ELF-1 (cell line): ENCODE results near the gene RFX2.
"Not testable (repeated sequence)": the region's sequence is repeated elsewhere in the genome, so short reads cannot be mapped to it uniquely, and the experiment has no call there.

Source experiments
- DNase-seq: peaks from one replicate; pipeline ENCODE4 v3.0.0-alpha.2; 2016; ENCODE audit warnings: low read depth, low spot score

The RFX2 gene

DNA sequence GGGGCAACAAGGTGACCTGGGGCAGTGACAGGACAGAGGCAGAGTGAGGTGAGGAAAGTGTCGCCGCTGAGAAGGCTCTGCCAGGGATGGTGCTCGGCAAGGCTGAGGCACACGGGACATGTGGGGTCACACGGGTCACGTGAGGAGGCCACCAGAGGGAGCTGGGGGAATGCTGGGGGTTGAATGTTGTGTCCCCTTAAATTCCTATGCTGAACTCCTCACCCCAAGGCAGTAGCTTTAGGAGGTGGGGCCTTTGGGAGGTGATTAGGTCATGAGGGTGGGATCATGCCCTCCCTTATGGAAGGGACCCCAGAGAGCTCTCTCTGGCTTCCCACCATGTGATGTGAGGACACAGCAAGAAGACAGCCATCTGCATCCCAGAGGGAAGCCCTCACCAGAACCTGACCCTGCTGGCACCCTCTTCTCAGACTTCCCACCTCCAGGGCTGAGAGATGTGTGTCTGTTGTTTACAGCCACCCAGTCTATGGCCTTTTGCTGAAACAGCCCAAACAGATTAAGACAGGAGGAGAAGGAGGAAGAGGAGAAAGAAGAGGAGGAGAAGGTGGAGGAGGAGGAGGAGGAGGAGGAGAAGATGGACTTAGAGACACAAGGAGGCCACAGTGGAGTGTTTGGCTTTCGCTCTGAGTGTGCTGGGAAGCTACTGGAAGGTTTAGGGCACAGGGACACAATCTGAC, 35.4 kb downstream of the RFX2 start:
- DNase-seq, result no peak

GRCh38 chr19:6073858-6074708, 36.2 kb downstream of the RFX2 start:
- DNase-seq, result no peak

DNA sequence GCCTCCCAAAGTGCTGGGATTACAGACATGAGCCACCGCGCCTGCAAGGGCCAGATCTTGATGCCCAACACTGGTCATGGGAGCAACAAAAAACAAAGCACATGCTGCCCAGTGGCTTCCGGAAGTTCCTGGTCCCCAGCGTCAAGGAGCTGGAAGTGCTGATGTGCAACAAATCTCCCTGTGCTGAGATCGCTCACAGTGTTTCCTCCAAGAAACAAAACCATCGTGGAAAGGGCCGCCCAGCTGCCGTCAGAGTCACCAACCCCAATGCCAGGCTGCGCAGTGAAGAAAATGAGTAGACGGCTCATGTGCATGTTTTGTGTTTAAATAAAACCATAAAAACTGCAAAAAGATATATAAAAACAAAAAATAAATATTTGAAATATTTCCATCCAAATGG, 37.1 kb downstream of the RFX2 start:
- DNase-seq, result not testable (repeated sequence)

- no peak for DNase-seq
These were observed 38.4 kb downstream of the RFX2 start for GRCh38 chr19:6071875-6072274.

GRCh38 chr19:6070720-6071485, 39.4 kb downstream of the RFX2 start:
- DNase-seq, result no peak

GRCh38 chr19:6070207-6070681, 40.1 kb downstream of the RFX2 start:
- no peak for DNase-seq

- DNase-seq, result no peak
These were observed 41.0 kb downstream of the RFX2 start for GRCh38 chr19:6069268-6069791.

GRCh38 chr19:6068711-6069110, 41.6 kb downstream of the RFX2 start:
- DNase-seq, result no peak

GRCh38 chr19:6067975-6068374, 42.3 kb downstream of the RFX2 start:
- DNase-seq, result no peak

DNA sequence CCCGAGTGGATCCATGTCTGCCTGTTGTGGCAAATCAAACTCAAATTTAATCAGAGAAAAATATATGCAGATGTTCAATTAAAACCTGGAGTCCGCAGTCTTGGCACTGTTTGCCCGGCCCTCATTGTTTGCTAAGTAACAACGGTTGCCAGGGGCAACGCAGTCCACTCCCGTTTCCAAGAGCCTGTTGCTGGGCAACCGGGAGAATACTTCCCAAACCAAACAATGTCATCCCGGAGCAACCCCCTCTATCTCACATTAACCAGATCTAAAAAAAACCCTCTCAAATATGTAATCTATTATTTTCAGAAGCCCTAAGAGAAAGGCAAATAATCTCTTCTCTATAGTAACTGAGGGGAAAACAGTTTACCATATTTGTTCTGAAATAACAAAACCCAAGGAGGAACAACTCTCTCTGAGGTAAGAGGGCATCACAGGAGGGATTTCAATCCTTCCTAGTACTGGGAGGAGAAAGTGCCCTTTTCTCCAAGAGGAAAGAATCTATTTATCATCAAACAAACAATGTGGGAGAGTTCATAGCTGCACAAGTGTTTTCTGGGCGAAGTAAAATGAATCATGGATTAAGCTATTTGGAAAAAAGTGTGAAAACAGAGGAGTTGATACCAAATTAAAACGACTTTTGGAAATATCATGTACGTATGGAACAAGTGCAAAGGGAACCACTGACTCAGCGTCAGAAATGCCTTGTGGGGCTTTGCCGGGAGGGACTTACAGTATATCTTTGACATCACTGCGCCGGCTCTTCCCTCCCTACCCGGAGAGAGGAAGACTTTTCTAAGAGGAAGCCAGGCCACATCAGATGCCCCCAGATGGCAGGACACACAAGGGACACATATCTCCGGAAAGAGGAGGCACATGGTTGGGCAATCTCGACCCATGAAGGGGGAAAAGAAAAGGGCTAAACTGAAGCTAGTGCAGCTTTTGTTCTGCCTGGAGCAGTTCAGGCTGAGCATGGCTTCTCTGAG, 43.3 kb downstream of the RFX2 start:
- DNase-seq, result peak; percentile 90

DNA sequence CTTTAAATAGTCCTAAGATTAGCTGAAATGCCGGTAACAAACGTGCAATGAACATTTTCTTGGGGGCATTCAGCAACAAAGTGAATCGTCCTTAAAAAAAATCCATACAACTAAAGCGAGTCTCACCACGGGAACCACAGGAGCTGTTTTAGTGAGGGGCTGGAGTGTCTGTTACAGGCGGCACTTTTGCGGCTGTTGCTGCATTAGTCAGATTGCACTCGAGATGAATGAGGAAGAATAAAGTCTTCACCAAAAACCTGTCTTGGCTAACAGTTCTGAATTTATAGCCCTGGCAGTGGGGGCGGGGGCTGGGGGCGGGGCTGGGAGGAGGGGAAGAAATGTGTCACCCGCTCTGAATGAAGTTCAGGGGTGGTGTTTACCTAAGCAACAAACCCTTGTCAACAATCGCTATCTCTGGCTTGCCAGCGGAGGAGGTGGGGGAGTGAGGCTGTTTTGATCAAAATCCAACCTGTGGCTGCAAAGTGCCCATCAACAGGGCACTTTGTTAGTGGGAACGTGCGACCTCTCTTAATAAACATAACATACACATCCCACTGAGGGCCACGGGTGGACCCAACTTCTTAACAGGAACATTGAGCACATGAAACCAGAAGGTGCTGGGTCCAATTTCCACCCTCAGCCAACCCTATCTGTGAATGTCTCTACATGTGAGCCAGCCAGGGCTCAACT, 44.5 kb downstream of the RFX2 start:
- no peak for DNase-seq

GRCh38 chr19:6064336-6065073, 45.8 kb downstream of the RFX2 start:
- DNase-seq, result no peak

GRCh38 chr19:6063576-6064335, 46.5 kb downstream of the RFX2 start:
- DNase-seq, result no peak

DNA sequence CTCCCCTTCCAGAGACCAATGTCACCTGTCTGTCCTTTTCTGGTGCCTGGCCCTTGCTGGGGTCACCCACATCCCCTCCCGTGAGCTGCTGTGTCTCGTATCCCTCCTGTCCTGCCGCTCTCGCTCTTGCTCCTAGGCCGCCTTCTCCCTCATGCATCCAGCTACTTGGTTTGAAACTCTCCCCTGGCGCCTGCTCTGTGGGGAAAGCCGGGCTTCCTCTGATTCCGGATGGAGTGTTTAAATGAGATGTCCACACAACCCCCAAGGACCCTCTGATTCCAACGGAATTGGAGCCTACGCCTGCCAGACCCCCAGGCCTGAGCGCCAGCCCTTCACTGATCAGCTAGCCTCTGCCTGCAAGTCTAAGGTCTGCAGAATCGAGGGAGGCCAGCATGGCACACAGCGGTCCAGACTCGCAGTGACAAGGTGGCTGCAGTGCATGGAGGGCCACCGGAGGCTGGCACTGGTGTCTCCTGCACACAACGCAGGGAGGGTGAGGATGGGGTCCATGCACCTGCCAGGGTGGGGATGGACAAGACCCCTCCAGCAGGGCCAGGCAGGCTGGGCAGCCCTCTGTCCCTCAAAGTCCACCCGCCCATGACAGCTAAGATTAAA, 47.2 kb downstream of the RFX2 start:
- DNase-seq, result no peak

DNA sequence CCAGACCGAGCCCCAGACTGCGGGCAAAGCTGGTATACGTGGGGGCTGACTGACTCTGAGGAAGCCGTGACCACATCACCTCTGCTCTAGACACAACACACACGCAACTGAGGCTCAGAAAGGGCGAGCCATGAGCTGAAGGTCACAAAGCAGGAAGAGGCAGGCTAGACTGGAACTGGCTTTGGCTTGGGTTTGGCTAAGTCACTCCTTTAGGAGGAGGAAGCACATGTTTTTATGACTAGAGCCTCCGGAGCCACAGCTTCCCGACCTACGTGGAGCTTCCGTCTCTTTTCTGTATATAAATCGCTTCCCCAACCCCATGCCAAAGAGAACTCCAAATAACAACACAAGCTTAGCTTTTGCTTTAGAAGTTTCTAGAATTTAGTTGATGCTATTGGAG, 48.0 kb downstream of the RFX2 start:
- no peak for DNase-seq

DNA sequence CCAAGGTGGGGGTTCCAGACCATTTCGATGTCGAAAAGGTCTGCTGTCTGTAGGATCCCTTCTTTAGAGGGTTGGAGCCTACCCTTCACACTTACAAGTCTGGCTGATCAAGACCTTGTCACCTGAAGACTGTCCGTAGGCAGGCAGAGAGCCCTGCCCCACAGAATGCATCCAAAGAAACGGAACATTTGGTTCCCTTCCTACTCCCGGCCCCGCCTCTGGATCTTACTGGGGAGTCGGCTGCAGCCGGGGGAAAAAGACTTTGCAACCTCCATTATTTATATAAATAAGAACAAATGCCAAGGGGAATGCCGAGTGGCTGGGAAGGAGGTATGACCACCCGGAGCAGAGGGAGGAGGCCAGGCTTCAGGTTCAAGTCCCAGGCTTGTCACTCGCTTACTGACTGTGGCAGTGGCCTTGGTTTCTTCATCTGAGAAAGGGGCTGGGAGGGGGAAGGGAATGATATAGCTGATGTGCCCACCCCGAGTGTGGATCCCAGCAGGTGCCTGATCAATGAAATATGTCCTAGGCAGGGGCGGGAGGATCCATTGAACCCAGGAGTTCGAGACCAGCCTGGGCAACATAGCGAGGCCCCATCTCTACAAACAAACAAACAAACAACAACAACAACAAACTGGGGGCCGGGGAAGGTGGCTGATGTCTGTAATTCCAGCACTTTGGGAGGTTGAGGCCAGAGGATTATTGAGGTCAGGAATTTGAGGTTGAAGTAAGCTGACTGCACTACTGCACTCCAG, 48.7 kb downstream of the RFX2 start:
- DNase-seq, result no peak

DNA sequence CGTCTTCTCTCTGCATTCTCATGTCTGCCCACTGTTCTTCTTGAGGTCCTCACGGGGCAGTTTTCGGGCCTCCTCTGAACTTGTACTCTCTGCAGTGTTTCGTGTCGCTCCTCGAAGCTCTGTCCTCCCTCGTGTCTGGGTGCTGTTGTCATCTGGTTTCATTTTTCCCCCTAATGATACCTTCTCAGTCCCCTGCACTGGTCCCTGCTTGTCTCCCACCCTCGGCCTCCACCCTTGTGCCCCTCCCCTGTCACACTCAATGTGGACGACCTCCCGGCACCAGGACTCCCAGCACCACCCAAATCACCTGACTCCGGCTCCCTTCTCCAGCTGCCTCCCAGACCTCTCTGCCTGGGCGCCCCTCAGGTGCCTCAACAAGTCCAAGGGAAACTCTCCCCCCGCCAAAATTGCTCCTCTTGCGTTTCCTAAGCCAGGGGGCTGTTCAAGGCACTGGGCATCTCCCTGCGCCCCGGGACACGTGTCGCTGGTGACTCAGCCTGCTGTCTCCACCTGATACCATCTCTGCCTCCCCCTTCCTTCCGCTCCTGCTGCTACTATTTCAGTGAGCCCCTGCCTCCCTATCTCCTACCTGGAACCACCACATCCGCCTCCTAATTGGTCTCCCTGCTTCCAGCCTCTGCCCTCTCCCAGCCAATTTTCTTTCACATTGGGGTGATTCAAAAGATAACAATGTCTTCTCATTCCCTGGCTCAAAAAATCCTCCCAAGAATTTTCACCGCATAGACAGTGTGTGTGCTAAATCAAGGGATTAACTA, 49.5 kb downstream of the RFX2 start:
- peak; percentile 42 for DNase-seq
